Measurements from ENCODE around the gene SCUBE1.
A peak's percentile ranks its signal among the peaks of the same experiment; 100 is the strongest.
"Not testable (repeated sequence)": the region's sequence is repeated elsewhere in the genome, so short reads cannot be mapped to it uniquely, and the experiment has no call there.

SCUBE1 gene

GRCh38 chr22:43360576-43360975, 17.4 kb upstream of the SCUBE1 start:
- no peak for TF ChIP-seq CTCF (IDR thresholded peaks at IDR 0.05; ENCODE audit: low read depth, low read length)

GRCh38 chr22:43356881-43357280, 13.7 kb upstream of the SCUBE1 start:
- H3K4me3 ChIP-seq (ENCODE audit: low read depth, low read length), result no peak overlapping the region
- TF ChIP-seq CTCF (IDR thresholded peaks at IDR 0.05; ENCODE audit: low read depth, low read length), result no peak

More at GRCh38 chr22:43360576-43360975, 17.4 kb upstream of the SCUBE1 start:
- H3K4me3 ChIP-seq (ENCODE audit: low read depth, low read length), result no peak overlapping the region

- H3K4me3 ChIP-seq (ENCODE audit: low read depth, low read length), result not testable (repeated sequence)
These were observed 12.5 kb upstream of the SCUBE1 start for GRCh38 chr22:43355688-43356087.

GRCh38 chr22:43351966-43352345, 8.8 kb upstream of the SCUBE1 start:
- TF ChIP-seq CTCF (IDR thresholded peaks at IDR 0.05; ENCODE audit: low read depth, low read length), result no peak
- no peak overlapping the region for H3K4me3 ChIP-seq (ENCODE audit: low read depth, low read length)

GRCh38 chr22:43349636-43350035, 6.5 kb upstream of the SCUBE1 start:
- no peak for TF ChIP-seq CTCF (IDR thresholded peaks at IDR 0.05; ENCODE audit: low read depth, low read length)
- H3K4me3 ChIP-seq (ENCODE audit: low read depth, low read length), result no peak overlapping the region

GRCh38 chr22:43346521-43346929, 3.4 kb upstream of the SCUBE1 start:
- no peak overlapping the region for H3K4me3 ChIP-seq (ENCODE audit: low read depth, low read length)
- TF ChIP-seq CTCF (IDR thresholded peaks at IDR 0.05; ENCODE audit: low read depth, low read length), result peak; percentile 73

- no peak for TF ChIP-seq CTCF (IDR thresholded peaks at IDR 0.05; ENCODE audit: low read depth, low read length)
- H3K4me3 ChIP-seq (ENCODE audit: low read depth, low read length), result no peak overlapping the region
These were observed 2.7 kb upstream of the SCUBE1 start for GRCh38 chr22:43345761-43346301.

GRCh38 chr22:43345356-43345755, 2.2 kb upstream of the SCUBE1 start:
- H3K4me3 ChIP-seq (ENCODE audit: low read depth, low read length), result no peak overlapping the region
- TF ChIP-seq CTCF (IDR thresholded peaks at IDR 0.05; ENCODE audit: low read depth, low read length), result no peak
